K562 (cell line): ENCODE measurements around the gene NDUFV3. TPM values are rescaled to one million over a fixed set of nuclear protein-coding genes. Genes with fewer than 3 reads are reported as not detected.

Experiments used
- ATAC-seq: fragments of 200-7000 bp; cut with Tn5 transposase; 3 replicates; pipeline ENCODE4 v1.9.1; 2020; ENCODE audit warnings: moderate library complexity
- BruUV-seq: library from RNA; stranded (reverse); fragments of 400-500 nt; replicated peaks from 2 replicates; lab custom pipeline; 2021; lab: Mats Ljungman, UMichigan
- CTCF ChIA-PET: fragments of 300-600 bp; formaldehyde crosslinking; extraction: SDS; loops from one replicate; lab custom pipeline; 2021; ENCODE audit warnings: low intra/inter-chr PET ratio; lab: Yijun Ruan, JAX
- POLR2A ChIA-PET: fragments of 300-600, 350-650 bp; sonication (Branson Sonifier 250); formaldehyde crosslinking; extraction: SDS; loops from one replicate; lab custom pipeline; 2021; ENCODE audit warnings: antibody characterized with exemption, inconsistent platforms; lab: Yijun Ruan, JAX
- DNase-seq, 4 experiments: peaks; one replicate each; pipeline versions ENCODE4 v3.0.0 to v3.0.0-alpha.2; 2011 to 2018; ENCODE audit warnings: low spot score in 3 of 4, mixed read lengths in 3 of 4; ENCODE audit errors: extremely low read depth in 1 of 4
- FAIRE-seq: peaks from 2 replicates; lab custom pipeline; 2011; peaks lifted over from hg19 to GRCh38; lab: Jason Lieb, UNC
- H2AFZ ChIP-seq: 2 replicates; pipeline ENCODE4 v1.6.0; 2011; ENCODE audit warnings: low read depth, low read length, control low read depth, inconsistent platforms
- H3K27ac ChIP-seq: fragments of 200-600 bp; 3 replicates; pipeline ENCODE4 v1.8.0; 2011; ENCODE audit warnings: low read depth, mild to moderate bottlenecking, control low read depth, inconsistent platforms, low read length, moderate library complexity, mixed read lengths; ENCODE audit errors: extremely low read depth
- H3K27me3 ChIP-seq, 2 experiments: fragments of 300-600 bp in 1 of 2; 2 replicates in 1 of 2; 3 replicates in 1 of 2; pipeline versions ENCODE4 v1.6.0 to v1.8.0; 2011; ENCODE audit warnings: inconsistent platforms in 2 of 2, low read length in 2 of 2, mild to moderate bottlenecking in 1 of 2, mixed read lengths in 1 of 2, moderate library complexity in 1 of 2; ENCODE audit not compliant: control insufficient read depth in 2 of 2, insufficient read depth in 2 of 2
- H3K36me3 ChIP-seq: fragments of 300-600 bp; 3 replicates; pipeline ENCODE4 v1.8.0; 2011; ENCODE audit warnings: mild to moderate bottlenecking, low read length, inconsistent platforms; ENCODE audit not compliant: control insufficient read depth, insufficient read depth
- H3K4me1 ChIP-seq, 2 experiments: fragments of 200-600 bp in 1 of 2; replicated peaks in 1 of 2; 2 replicates in 1 of 2; 3 replicates in 1 of 2; pipeline versions ENCODE4 v1.5.1 to v1.8.0; 2011; ENCODE audit warnings: inconsistent platforms in 2 of 2, low read length in 2 of 2, mild to moderate bottlenecking in 1 of 2, mixed read lengths in 1 of 2, moderate library complexity in 1 of 2; ENCODE audit not compliant: control insufficient read depth in 2 of 2, insufficient read depth in 2 of 2
- H3K4me2 ChIP-seq: 2 replicates; pipeline ENCODE4 v1.6.1; 2011; ENCODE audit warnings: low read length, control low read depth, inconsistent platforms, mixed read lengths; ENCODE audit not compliant: insufficient read depth
- H3K4me3 ChIP-seq: fragments of 200-600 bp; sonication (generic), shearing (Covaris generic); 2 replicates; pipeline ENCODE4 v1.5.1; 2016; ENCODE audit warnings: control low read depth, inconsistent platforms
- H3K79me2 ChIP-seq: fragments of 200-600 bp; 3 replicates; pipeline ENCODE4 v1.8.0; 2011; ENCODE audit warnings: low read length, inconsistent platforms; ENCODE audit not compliant: control insufficient read depth, insufficient read depth
- H3K9ac ChIP-seq, 2 experiments: 2 replicates each; pipeline versions ENCODE4 v1.6.0 to v1.6.1; 2011; ENCODE audit warnings: low read depth in 2 of 2, low read length in 2 of 2, control low read depth in 1 of 2, inconsistent platforms in 1 of 2, mild to moderate bottlenecking in 1 of 2, mixed read lengths in 1 of 2; ENCODE audit not compliant: insufficient read depth in 1 of 2
- H3K9me1 ChIP-seq: one replicate; pipeline ENCODE4 v1.6.0; 2011; ENCODE audit warnings: inconsistent platforms, mild to moderate bottlenecking, low read length, moderate library complexity; ENCODE audit not compliant: control insufficient read depth, insufficient read depth
- H3K9me3 ChIP-seq: replicated peaks from 2 replicates; pipeline ENCODE4 v1.5.1; 2011; ENCODE audit warnings: low read depth, low read length, inconsistent platforms; ENCODE audit not compliant: control insufficient read depth, insufficient read depth
- H4K20me1 ChIP-seq: replicated peaks from 2 replicates; pipeline ENCODE4 v1.6.1; 2011; ENCODE audit warnings: low read length, inconsistent platforms, mixed read lengths; ENCODE audit not compliant: control insufficient read depth, insufficient read depth
- CXXC5 ChIP-seq: fragments of 250-450 bp; sonication (Bioruptor Pico); IDR thresholded peaks from 2 replicates; pipeline ENCODE4 v1.8.0; 2022; ENCODE audit warnings: inconsistent platforms, mild to moderate bottlenecking, moderate library complexity
- HCFC1 ChIP-seq: IDR thresholded peaks from 2 replicates; pipeline ENCODE4 v1.6.1; 2012; ENCODE audit warnings: low read depth, low read length, improper control_type of control experiment
- HES1 ChIP-seq: fragments of 450-650 bp; IDR thresholded peaks from 2 replicates; pipeline ENCODE4 v1.6.1; 2016; ENCODE audit warnings: low read depth, mild to moderate bottlenecking, moderate library complexity
- KLF1 ChIP-seq: fragments of 450-650 bp; IDR thresholded peaks from 2 replicates; pipeline ENCODE4 v1.6.1; 2016; ENCODE audit warnings: missing genetic modification characterization, missing compliant biosample characterization
- POLR3A ChIP-seq: IDR thresholded peaks from 2 replicates; pipeline ENCODE4 v1.6.1; 2011; ENCODE audit warnings: borderline replicate concordance, mild to moderate bottlenecking, moderate library complexity; ENCODE audit not compliant: insufficient read length, insufficient read depth; ENCODE audit errors: extremely low read depth
- ZNF717 ChIP-seq: fragments of 250-450 bp; sonication (Bioruptor Pico); IDR thresholded peaks from 2 replicates; pipeline ENCODE4 v1.5.0; 2021
- WGBS: fragments of 100-300 bp; shearing (Covaris generic); methylation state at CpG from one replicate; pipeline ENCODE4 v1.1.6; 2016; ENCODE audit warnings: low coverage, mixed read lengths; ENCODE audit not compliant: insufficient coverage; ENCODE audit errors: missing lambda C conversion rate; 5-methylcytosine and 5-hydroxymethylcytosine counted together
- in situ Hi-C: fragments of 300-500 bp; cut with MboI; formaldehyde crosslinking; loops from 4 replicates; pipeline ENCODE4 v1.15.0; 2018; ENCODE audit warnings: inconsistent platforms, mixed read lengths
- intact Hi-C: fragments of 100-400 bp; cut with micrococcal nuclease; formaldehyde crosslinking; loops from 2 replicates; pipeline ENCODE4 v1.14.2; 2022
- polyA plus RNA-seq, 8 experiments: library from polyadenylated mRNA; depleted of rRNA in 4 of 8; stranded (reverse) in 5 of 8; unstranded in 3 of 8; fragments of >200 nt; fragmentation: Nextera tagmentation in 2 of 8; fragmentation: Illumina TruSeq in 1 of 8; extraction: Ambion mirVana in 2 of 8; extraction: Trizol in 1 of 8; gene quantifications; 2 replicates each; pipeline versions ENCODE4 v1.2.1 to v1.2.3, GENCODE V29; 2011 to 2014; ENCODE audit warnings: inconsistent platforms in 1 of 8, missing spikeins in 1 of 8
- total RNA-seq, 7 experiments: library from RNA; depleted of rRNA in 6 of 7; stranded (reverse); fragments of >200 nt in 6 of 7; fragmentation: Illumina TruSeq in 2 of 7; extraction: Trizol in 2 of 7; gene quantifications; 2 replicates each; pipeline versions ENCODE4 v1.2.1 to v1.2.3, GENCODE V29; 2011 to 2021; ENCODE audit warnings: low replicate concordance in 1 of 7
- TF ChIP-seq, protein P1 (sequence below): sonication (generic); formaldehyde crosslinking; IDR thresholded peaks from 2 replicates; pipeline ENCODE4 v1.4.0; 2020; ENCODE audit warnings: mild to moderate bottlenecking, missing genetic modification reagents
- TF ChIP-seq, protein P2 (sequence below), 2 experiments: IDR thresholded peaks; 2 replicates each; pipeline ENCODE4 v1.6.1; 2011; ENCODE audit warnings: borderline replicate concordance in 1 of 2, control low read depth in 1 of 2, low read depth in 1 of 2, low read length in 1 of 2, mild to moderate bottlenecking in 1 of 2, mixed read lengths in 1 of 2, moderate library complexity in 1 of 2; ENCODE audit not compliant: insufficient read depth in 1 of 2, insufficient read length in 1 of 2, poor library complexity in 1 of 2, severe bottlenecking in 1 of 2; ENCODE audit errors: extremely low read depth in 1 of 2
- TF ChIP-seq, protein P3 (sequence below): fragments of 250-450 bp; sonication (Bioruptor Pico); IDR thresholded peaks from 2 replicates; pipeline ENCODE4 v1.5.0; 2021; ENCODE audit warnings: mild to moderate bottlenecking, borderline replicate concordance

NDUFV3 gene
- total and polyA plus RNA-seq, 9 of the 15 experiments (the other 6 are each of a cell fraction or from before 2014, with no cell fraction given): 19.1 to 87.8 (median 74.3) TPM

DNA sequence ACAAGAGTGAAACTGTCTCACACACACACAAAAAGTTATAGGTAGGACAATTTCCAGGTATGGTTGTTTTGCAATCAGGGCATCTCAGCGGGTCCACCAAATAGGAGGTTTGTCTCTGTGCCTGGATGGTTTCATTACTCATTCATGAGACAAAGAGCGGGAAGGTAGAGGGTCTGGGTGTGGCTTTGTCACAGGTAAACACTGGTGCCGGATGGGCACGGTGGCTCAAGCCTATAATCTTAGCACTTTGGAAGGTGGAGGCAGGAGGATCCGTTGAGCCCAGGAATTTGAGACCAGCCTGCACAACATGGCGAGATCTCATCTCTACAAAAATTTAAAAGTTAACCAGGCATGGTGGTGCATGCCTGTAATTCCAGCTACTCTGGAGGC lies 48.6 kb downstream of the NDUFV3 start:
- H3K79me2 ChIP-seq: no peaks in the 10 kb centered on the region
- ATAC-seq: no peak
- H3K27me3 ChIP-seq: peaks cover 0 to 7% of the 10 kb centered on the region in 2 experiments; a peak in 3 of 5 replicates
- H3K4me3 ChIP-seq: no peak overlapping the region
- H3K36me3 ChIP-seq: no peaks in the 10 kb centered on the region
- in situ Hi-C loops (no loop called here), intact Hi-C loops (no loop called here)
- POLR2A ChIA-PET: interaction anchor here (0.9 kb wide), 1 partner anchor 12 kb away, joined by 3 read pairs; no protein-coding TSS in a partner anchor
- no peaks in the 10 kb centered on the region for H3K9me3 ChIP-seq
- H3K9ac ChIP-seq: no peak overlapping the region
- H3K4me1 ChIP-seq: peaks cover 6 to 9% of the 10 kb centered on the region in 2 experiments; a peak in 3 of 5 replicates
- no peak overlapping the region for H3K27ac ChIP-seq
- WGBS: 38% methylated on average over 6 of the region's 6 CpGs
- H4K20me1 ChIP-seq: no peaks in the 10 kb centered on the region
- H3K9me1 ChIP-seq: no peaks in the 10 kb centered on the region
- FAIRE-seq: no peak
- DNase-seq: no peak
- CTCF ChIA-PET: no interaction called here
- H2AFZ ChIP-seq: no peak overlapping the region
- BruUV-seq: no TSS peak
- H3K4me2 ChIP-seq: no peak overlapping the region
- no peak for TF ChIP-seq CXXC5 (CRISPR knock-in tag)
- TF ChIP-seq KLF1: no peak
- TF ChIP-seq, protein P1, sequence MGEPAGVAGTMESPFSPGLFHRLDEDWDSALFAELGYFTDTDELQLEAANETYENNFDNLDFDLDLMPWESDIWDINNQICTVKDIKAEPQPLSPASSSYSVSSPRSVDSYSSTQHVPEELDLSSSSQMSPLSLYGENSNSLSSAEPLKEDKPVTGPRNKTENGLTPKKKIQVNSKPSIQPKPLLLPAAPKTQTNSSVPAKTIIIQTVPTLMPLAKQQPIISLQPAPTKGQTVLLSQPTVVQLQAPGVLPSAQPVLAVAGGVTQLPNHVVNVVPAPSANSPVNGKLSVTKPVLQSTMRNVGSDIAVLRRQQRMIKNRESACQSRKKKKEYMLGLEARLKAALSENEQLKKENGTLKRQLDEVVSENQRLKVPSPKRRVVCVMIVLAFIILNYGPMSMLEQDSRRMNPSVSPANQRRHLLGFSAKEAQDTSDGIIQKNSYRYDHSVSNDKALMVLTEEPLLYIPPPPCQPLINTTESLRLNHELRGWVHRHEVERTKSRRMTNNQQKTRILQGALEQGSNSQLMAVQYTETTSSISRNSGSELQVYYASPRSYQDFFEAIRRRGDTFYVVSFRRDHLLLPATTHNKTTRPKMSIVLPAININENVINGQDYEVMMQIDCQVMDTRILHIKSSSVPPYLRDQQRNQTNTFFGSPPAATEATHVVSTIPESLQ (CRISPR knock-in tag): no peak
- TF ChIP-seq HCFC1: no peak
- TF ChIP-seq, protein P2, sequence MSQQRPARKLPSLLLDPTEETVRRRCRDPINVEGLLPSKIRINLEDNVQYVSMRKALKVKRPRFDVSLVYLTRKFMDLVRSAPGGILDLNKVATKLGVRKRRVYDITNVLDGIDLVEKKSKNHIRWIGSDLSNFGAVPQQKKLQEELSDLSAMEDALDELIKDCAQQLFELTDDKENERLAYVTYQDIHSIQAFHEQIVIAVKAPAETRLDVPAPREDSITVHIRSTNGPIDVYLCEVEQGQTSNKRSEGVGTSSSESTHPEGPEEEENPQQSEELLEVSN (IDR thresholded peaks at IDR 0.05; ENCODE audit: borderline replicate concordance in 1 of 2, extremely low read depth in 1 of 2, insufficient read depth in 1 of 2, insufficient read length in 1 of 2, low read depth in 1 of 2, low read length in 1 of 2, poor library complexity in 1 of 2, severe bottlenecking in 1 of 2): no peak
- TF ChIP-seq POLR3A: no peak
- no peak for TF ChIP-seq ZNF717
- TF ChIP-seq, protein P3, sequence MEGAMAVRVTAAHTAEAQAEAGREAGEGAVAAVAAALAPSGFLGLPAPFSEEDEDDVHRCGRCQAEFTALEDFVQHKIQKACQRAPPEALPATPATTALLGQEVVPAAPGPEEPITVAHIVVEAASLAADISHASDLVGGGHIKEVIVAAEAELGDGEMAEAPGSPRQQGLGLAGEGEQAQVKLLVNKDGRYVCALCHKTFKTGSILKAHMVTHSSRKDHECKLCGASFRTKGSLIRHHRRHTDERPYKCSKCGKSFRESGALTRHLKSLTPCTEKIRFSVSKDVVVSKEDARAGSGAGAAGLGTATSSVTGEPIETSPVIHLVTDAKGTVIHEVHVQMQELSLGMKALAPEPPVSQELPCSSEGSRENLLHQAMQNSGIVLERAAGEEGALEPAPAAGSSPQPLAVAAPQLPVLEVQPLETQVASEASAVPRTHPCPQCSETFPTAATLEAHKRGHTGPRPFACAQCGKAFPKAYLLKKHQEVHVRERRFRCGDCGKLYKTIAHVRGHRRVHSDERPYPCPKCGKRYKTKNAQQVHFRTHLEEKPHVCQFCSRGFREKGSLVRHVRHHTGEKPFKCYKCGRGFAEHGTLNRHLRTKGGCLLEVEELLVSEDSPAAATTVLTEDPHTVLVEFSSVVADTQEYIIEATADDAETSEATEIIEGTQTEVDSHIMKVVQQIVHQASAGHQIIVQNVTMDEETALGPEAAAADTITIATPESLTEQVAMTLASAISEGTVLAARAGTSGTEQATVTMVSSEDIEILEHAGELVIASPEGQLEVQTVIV (CRISPR knock-in tag): no peak
- no peak for TF ChIP-seq HES1
